ENCODE measurements around the gene CD34. TPM values are rescaled to one million over a fixed set of nuclear protein-coding genes. Genes with fewer than 3 reads are reported as not detected.
"Not testable (repeated sequence)": the region's sequence is repeated elsewhere in the genome, so short reads cannot be mapped to it uniquely, and the experiment has no call there.

Gene CD34
- total RNA-seq, 1 donor from 2014 or later, result 0.26 TPM

DNA sequence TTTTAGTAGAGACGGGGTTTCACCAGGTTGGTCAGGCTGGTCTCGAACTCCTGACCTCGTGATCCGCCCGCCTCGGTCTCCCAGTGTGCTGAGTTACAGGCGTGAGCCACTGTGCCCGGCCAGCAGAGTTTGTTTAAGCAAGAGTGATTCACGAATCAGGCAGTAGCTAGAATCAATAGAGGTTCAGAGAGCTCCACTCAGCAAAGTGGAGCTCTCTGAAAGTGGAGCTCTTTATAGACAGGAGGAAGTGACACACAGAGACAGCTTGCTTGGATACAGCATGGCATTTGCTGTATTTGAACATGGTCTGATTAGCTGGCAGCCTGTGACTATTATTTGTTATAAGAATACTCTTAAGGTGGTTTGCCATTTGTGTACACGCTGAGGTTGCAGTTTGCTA, 27.1 kb upstream of the CD34 start:
- DNase-seq (ENCODE audit: low read depth, low spot score), result no peak
- Mint-ChIP-seq H3K27me3 (ENCODE audit: low read depth) (peaks cover 3% of the 10 kb centered on the region), H3K4me1 (peaks cover 3% of the 10 kb centered on the region), H3K9me3 (peaks cover 4% of the 10 kb centered on the region), H3K36me3 (ENCODE audit: low read depth) (no peaks in the 10 kb centered on the region), H3K27ac (ENCODE audit: unreplicated experiment) (no peak overlapping the region), H3K4me3 (no peak overlapping the region)
- TF ChIP-seq, protein P1, sequence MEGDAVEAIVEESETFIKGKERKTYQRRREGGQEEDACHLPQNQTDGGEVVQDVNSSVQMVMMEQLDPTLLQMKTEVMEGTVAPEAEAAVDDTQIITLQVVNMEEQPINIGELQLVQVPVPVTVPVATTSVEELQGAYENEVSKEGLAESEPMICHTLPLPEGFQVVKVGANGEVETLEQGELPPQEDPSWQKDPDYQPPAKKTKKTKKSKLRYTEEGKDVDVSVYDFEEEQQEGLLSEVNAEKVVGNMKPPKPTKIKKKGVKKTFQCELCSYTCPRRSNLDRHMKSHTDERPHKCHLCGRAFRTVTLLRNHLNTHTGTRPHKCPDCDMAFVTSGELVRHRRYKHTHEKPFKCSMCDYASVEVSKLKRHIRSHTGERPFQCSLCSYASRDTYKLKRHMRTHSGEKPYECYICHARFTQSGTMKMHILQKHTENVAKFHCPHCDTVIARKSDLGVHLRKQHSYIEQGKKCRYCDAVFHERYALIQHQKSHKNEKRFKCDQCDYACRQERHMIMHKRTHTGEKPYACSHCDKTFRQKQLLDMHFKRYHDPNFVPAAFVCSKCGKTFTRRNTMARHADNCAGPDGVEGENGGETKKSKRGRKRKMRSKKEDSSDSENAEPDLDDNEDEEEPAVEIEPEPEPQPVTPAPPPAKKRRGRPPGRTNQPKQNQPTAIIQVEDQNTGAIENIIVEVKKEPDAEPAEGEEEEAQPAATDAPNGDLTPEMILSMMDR (conservative IDR thresholded peaks at IDR 0.05), result no peak

DNA sequence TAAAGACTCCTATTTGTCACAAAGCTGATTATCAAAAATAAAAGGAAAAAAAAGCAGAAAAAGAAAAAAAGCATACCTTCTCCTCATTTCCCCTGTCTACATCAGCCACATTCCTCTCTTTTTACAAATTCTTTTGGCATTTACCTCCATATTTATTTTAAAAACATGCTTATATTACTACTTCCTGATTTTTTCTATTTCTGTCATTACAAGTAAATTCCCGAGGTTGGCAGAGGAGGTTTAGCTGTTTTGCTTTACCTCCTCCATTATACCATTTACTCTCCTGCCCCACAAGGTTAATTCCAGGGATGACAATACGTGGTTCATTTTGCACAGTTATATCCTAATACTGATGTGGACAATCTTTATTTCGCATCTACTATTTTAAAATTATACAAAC, 26.3 kb upstream of the CD34 start:
- H3K9me3 Mint-ChIP-seq, result peaks cover 4% of the 10 kb centered on the region
- no peak overlapping the region for H3K27ac Mint-ChIP-seq (ENCODE audit: unreplicated experiment)
- H3K4me3 Mint-ChIP-seq, result no peak overlapping the region
- H3K4me1 Mint-ChIP-seq, result peaks cover 2% of the 10 kb centered on the region
- TF ChIP-seq, protein P1 (conservative IDR thresholded peaks at IDR 0.05), result no peak
- DNase-seq (ENCODE audit: low read depth, low spot score), result no peak
- H3K36me3 Mint-ChIP-seq (ENCODE audit: low read depth), result no peaks in the 10 kb centered on the region
- peaks cover 3% of the 10 kb centered on the region for H3K27me3 Mint-ChIP-seq (ENCODE audit: low read depth)

DNA sequence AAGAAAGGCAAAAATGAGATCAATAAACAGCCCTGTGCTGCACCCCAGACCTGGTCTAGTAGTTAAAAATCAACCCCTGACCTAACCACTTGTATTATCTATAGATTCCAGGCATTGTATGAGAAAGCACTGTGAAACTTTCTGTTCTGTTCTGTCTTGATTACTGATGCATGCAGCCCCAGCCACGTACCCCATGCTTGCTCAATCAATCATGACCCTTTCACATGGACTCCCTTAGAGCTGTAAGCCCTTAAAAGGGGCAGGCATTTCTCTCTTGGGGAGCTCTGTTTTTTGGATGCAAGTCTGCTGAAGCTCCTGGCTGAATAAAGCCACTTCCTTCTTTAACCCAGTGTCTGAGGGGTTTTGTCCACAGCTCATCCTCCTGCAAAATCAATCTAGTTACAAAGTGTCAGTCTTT, 24.2 kb upstream of the CD34 start:
- TF ChIP-seq, protein P1 (conservative IDR thresholded peaks at IDR 0.05), result no peak
- DNase-seq (ENCODE audit: low read depth, low spot score), result no peak
- Mint-ChIP-seq H3K4me1 (no peaks in the 10 kb centered on the region), H3K27me3 (ENCODE audit: low read depth) (peaks cover 3% of the 10 kb centered on the region), H3K9me3 (peaks cover 4% of the 10 kb centered on the region), H3K4me3 (no peak overlapping the region), H3K27ac (ENCODE audit: unreplicated experiment) (no peak overlapping the region), H3K36me3 (ENCODE audit: low read depth) (peaks cover 1% of the 10 kb centered on the region)

DNA sequence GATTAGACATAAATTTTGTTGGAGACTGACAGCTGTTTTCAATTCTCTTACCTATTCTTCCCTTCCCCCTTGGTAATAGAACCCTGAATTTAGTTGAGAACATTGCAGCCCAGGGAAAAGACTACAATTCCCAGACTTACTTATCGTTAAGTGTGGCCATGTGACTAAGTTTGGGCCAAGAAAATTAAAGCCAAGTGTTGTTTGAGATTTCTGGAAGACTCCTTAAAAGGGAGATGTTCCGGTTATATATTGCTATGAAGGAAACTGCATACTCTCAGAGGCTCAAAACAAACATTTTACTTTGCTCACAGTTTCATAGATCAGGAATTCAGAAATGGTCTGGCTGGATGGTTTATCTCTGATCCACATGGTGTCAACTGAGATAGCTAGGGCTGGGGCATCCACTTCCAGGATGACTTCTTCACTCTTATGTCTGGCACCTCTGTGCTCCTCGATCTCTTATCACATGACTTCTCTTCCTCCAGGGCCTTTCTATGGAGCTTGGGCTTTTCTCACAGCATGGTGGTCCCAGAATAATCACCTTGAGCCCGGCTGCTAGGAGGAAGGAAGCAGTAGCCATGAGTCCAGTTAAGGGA, 22.4 kb upstream of the CD34 start:
- Mint-ChIP-seq H3K4me3 (no peak overlapping the region), H3K36me3 (ENCODE audit: low read depth) (peaks cover 3% of the 10 kb centered on the region), H3K27me3 (ENCODE audit: low read depth) (no peaks in the 10 kb centered on the region), H3K9me3 (peaks cover 4% of the 10 kb centered on the region), H3K4me1 (no peaks in the 10 kb centered on the region), H3K27ac (ENCODE audit: unreplicated experiment) (no peak overlapping the region)
- TF ChIP-seq, protein P1 (conservative IDR thresholded peaks at IDR 0.05), result no peak
- DNase-seq (ENCODE audit: low read depth, low spot score), result no peak

DNA sequence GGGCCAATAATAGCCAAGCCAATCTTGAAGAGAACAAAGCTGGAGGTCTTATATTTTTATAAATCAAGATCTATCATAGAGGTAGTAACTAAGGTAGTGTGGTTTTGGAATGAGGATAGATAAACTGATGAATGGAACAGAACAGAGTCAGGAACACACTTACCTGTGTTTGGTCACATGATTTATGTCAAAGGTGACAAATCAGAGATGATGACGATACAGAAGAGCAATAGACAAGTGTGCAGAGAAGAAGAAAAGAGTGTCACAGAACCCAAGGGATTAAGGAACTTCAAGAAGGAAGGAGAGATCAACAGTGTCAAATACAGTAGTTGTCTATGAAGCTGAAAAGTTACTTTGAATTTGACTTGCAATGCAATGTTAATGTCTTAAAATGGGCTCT, 16.1 kb upstream of the CD34 start:
- Mint-ChIP-seq H3K27me3 (ENCODE audit: low read depth) (peaks cover 2% of the 10 kb centered on the region), H3K36me3 (ENCODE audit: low read depth) (peaks cover 3% of the 10 kb centered on the region), H3K9me3 (no peaks in the 10 kb centered on the region), H3K4me3 (no peak overlapping the region), H3K27ac (ENCODE audit: unreplicated experiment) (no peak overlapping the region), H3K4me1 (peaks cover 14% of the 10 kb centered on the region)
- DNase-seq (ENCODE audit: low read depth, low spot score), result no peak
- TF ChIP-seq, protein P1 (conservative IDR thresholded peaks at IDR 0.05), result no peak

DNA sequence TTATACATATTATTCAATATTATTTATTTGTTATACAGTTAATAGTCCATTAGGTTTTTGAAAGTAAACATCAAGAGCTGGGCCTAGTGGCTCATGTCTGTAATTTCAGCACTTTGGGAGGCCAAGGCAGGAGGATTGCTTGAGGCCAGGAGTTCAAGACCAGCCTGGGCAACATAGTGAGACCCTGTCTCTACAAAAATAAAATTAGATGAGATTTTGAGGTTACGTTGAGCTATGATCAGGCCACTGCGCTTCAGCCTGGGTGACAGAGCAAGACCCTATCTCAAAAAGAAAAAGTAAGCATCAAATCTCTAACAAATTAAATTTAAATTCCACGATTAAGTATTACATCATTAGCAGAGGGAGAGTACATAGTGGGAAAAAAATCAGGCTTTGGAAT, 15.0 kb upstream of the CD34 start:
- not testable (repeated sequence) for H3K27me3 Mint-ChIP-seq (ENCODE audit: low read depth); H3K27ac Mint-ChIP-seq (ENCODE audit: unreplicated experiment); H3K9me3 Mint-ChIP-seq; DNase-seq (ENCODE audit: low read depth, low spot score); H3K4me3 Mint-ChIP-seq; H3K36me3 Mint-ChIP-seq (ENCODE audit: low read depth)
- H3K4me1 Mint-ChIP-seq, result peaks cover 14% of the 10 kb centered on the region
